Activated T-cell treated with anti-CD3 and anti-CD28 coated beads, Interleukin-2, amount 50 U/mL, for 24 hours (primary cell): ENCODE measurements around the gene RAB3GAP1.
A peak's percentile ranks its signal among the peaks of the same experiment; 100 is the strongest.
"Not testable (repeated sequence)": the region's sequence is repeated elsewhere in the genome, so short reads cannot be mapped to it uniquely, and the experiment has no call there.

Experiments
- DNase-seq: peaks from one replicate; pipeline ENCODE4 v3.0.0-alpha.2; 2020
- H3K27ac Mint-ChIP-seq: 2 replicates; pipeline ENCODE4 v1.8.0; 2020; ENCODE audit warnings: mild to moderate bottlenecking, mixed read lengths
- H3K27me3 Mint-ChIP-seq: 2 replicates; pipeline ENCODE4 v1.8.0; 2020; ENCODE audit warnings: mixed read lengths
- H3K36me3 Mint-ChIP-seq: 2 replicates; pipeline ENCODE4 v1.8.0; 2020; ENCODE audit warnings: low read depth, mixed read lengths
- H3K4me1 Mint-ChIP-seq: 2 replicates; pipeline ENCODE4 v1.8.0; 2020; ENCODE audit warnings: low read depth, mixed read lengths
- H3K4me3 Mint-ChIP-seq: 2 replicates; pipeline ENCODE4 v1.8.0; 2020; ENCODE audit warnings: mild to moderate bottlenecking, moderate library complexity, mixed read lengths
- H3K9me3 Mint-ChIP-seq: 2 replicates; pipeline ENCODE4 v1.8.0; 2020; ENCODE audit warnings: mixed read lengths

RAB3GAP1 gene

GRCh38 chr2:135113322-135113721 lies 61.2 kb downstream of the RAB3GAP1 start:
- H3K27ac Mint-ChIP-seq = no peak overlapping the region
- H3K4me1 Mint-ChIP-seq = peaks cover 2% of the 10 kb centered on the region
- H3K27me3 Mint-ChIP-seq = no peaks in the 10 kb centered on the region
- H3K4me3 Mint-ChIP-seq = no peak overlapping the region
- H3K36me3 Mint-ChIP-seq = peaks cover 57% of the 10 kb centered on the region
- H3K9me3 Mint-ChIP-seq = no peaks in the 10 kb centered on the region
- no peak for DNase-seq

- H3K4me3 Mint-ChIP-seq = no peak overlapping the region
- H3K27ac Mint-ChIP-seq = no peak overlapping the region
- H3K9me3 Mint-ChIP-seq = no peaks in the 10 kb centered on the region
- no peak for DNase-seq
- H3K4me1 Mint-ChIP-seq = peaks cover 2% of the 10 kb centered on the region
- H3K36me3 Mint-ChIP-seq = peaks cover 58% of the 10 kb centered on the region
- no peaks in the 10 kb centered on the region for H3K27me3 Mint-ChIP-seq
These were observed 67.5 kb downstream of the RAB3GAP1 start for GRCh38 chr2:135119582-135119981.

GRCh38 chr2:135121016-135121657 lies 69.0 kb downstream of the RAB3GAP1 start:
- H3K36me3 Mint-ChIP-seq = peaks cover 61% of the 10 kb centered on the region
- H3K9me3 Mint-ChIP-seq = no peaks in the 10 kb centered on the region
- H3K4me1 Mint-ChIP-seq = peaks cover 2% of the 10 kb centered on the region

DNA sequence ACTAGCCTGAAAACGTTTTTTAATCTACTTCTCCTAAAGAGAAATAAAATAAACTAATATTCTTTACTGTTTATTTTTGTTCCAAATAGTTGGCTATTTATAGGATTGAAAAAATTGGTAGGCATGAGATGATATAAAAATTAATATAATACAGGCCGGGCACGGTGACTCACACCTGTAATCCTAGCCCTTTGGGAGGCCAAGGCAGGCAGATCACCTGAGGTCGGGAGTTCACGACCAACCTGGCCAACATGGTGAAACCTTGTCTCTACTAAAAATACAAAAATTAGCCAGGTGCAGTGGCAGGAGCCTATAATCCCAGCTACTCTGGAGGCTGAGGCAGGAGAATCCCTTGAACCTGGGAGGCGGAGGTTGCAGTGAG lies 69.6 kb downstream of the RAB3GAP1 start:
- H3K36me3 Mint-ChIP-seq = peaks cover 65% of the 10 kb centered on the region
- H3K4me3 Mint-ChIP-seq, DNase-seq, H3K27me3 Mint-ChIP-seq, H3K27ac Mint-ChIP-seq, H3K9me3 Mint-ChIP-seq, H3K4me1 Mint-ChIP-seq: not testable (repeated sequence)

More at GRCh38 chr2:135121016-135121657, 69.0 kb downstream of the RAB3GAP1 start:
- no peak for DNase-seq
- no peaks in the 10 kb centered on the region for H3K27me3 Mint-ChIP-seq
- no peak overlapping the region for H3K27ac Mint-ChIP-seq
- H3K4me3 Mint-ChIP-seq = no peak overlapping the region

DNA sequence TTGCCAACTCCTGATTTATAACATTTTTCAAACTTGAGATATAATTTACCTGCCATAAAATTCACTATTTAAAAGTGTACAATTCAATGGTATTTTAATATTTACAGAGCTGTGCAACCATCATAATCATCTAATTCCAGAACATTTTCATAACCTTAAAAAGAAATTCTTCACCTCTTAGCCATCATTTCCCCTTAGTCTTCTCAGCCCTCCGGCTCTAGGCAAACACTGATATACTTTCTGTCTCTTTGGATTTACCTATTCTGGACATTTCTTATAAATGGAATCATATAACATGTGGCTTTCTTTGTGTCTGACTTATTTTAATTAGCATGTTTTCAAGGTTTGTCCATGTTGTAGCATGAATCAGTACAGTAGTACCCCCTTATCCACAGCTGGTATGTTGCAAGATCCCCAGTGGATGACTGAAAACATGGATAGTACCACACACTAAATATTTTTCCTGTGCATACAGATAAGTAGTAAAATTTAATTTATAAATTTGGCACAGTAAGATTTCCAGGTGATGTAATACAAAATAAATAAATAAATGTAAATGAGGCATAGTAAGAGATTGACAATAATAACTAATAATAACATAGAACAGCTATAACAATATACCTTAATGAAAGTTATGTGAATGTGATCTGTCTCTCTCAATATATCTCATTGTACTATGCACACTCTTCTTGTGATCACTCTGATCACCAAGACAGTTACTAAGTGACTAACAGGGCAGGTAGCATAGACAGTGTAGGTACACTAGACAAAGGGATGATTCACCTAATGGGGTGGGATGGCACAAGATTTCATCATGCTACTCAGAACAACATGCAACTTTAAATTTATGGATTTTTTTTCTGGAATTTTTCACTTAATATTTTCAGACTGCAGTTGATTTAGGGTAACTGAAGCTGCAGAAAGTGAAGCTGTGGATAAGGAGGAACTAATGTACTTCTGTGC lies 73.1 kb downstream of the RAB3GAP1 start:
- Mint-ChIP-seq H3K36me3 (peaks cover 73% of the 10 kb centered on the region), H3K4me3 (no peak overlapping the region), H3K4me1 (peaks cover 2% of the 10 kb centered on the region), H3K27ac (peak overlapping the region; percentile 38), H3K27me3 (no peaks in the 10 kb centered on the region), H3K9me3 (no peaks in the 10 kb centered on the region)
- no peak for DNase-seq

GRCh38 chr2:135125940-135126339 lies 73.8 kb downstream of the RAB3GAP1 start:
- no peak overlapping the region for H3K4me3 Mint-ChIP-seq
- no peaks in the 10 kb centered on the region for H3K4me1 Mint-ChIP-seq
- peak overlapping the region; percentile 38 for H3K27ac Mint-ChIP-seq
- DNase-seq = no peak
- H3K9me3 Mint-ChIP-seq = no peaks in the 10 kb centered on the region
- no peaks in the 10 kb centered on the region for H3K27me3 Mint-ChIP-seq
- H3K36me3 Mint-ChIP-seq = peaks cover 72% of the 10 kb centered on the region

- Mint-ChIP-seq H3K4me3 (no peak overlapping the region), H3K27me3 (no peaks in the 10 kb centered on the region), H3K27ac (no peak overlapping the region), H3K9me3 (no peaks in the 10 kb centered on the region), H3K4me1 (peaks cover 8% of the 10 kb centered on the region), H3K36me3 (peaks cover 83% of the 10 kb centered on the region)
- no peak for DNase-seq
These were observed 78.7 kb downstream of the RAB3GAP1 start for GRCh38 chr2:135130751-135131150.

DNA sequence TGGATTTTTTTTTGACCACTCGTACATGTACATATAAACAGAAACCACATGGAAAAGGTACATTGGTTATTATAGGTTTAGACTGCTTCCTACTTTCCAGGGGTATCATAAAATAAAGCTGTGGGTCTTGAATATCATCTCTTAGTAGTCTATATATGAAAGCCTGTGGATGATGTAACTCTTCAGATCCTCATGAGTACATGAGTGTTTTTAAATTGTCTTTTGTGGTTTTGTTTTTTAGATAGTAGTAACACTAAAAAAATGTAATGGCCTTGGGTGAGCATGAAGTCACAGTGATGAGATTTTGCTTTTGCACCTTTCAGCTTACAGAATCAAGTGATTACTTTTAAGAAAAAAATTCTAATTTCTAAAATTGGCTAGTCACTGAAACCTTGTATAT lies 80.2 kb downstream of the RAB3GAP1 start:
- no peaks in the 10 kb centered on the region for H3K27me3 Mint-ChIP-seq
- H3K4me1 Mint-ChIP-seq = peaks cover 8% of the 10 kb centered on the region
- no peak overlapping the region for H3K27ac Mint-ChIP-seq
- no peaks in the 10 kb centered on the region for H3K9me3 Mint-ChIP-seq
- H3K36me3 Mint-ChIP-seq = peaks cover 86% of the 10 kb centered on the region
- DNase-seq = no peak
- H3K4me3 Mint-ChIP-seq = no peak overlapping the region

DNA sequence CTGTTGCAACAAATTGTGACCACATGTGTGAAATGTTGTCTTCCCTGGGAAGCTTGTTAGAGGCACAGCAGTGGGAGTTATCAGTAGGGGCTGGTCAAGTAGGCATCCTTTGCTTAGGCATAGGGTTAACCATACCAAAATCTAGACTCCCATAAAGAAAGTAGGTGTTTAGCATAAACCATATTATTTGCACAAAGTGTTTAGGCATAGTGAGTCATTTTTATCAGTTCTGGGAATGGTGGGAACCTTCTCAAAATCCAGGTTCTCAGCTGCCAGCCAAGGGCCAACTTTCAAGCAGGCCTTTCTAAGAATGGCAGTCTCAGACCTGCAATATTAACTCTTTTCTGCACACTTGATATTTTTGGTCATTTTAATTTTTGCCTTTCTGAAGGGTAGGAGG lies 88.5 kb downstream of the RAB3GAP1 start:
- no peak for DNase-seq
- peaks cover 7% of the 10 kb centered on the region for H3K4me1 Mint-ChIP-seq
- peaks cover 16% of the 10 kb centered on the region for H3K9me3 Mint-ChIP-seq
- H3K4me3 Mint-ChIP-seq = no peak overlapping the region
- peaks cover 94% of the 10 kb centered on the region for H3K36me3 Mint-ChIP-seq
- H3K27me3 Mint-ChIP-seq = no peaks in the 10 kb centered on the region
- no peak overlapping the region for H3K27ac Mint-ChIP-seq

- Mint-ChIP-seq H3K36me3 (peaks cover 85% of the 10 kb centered on the region), H3K27me3 (no peaks in the 10 kb centered on the region), H3K27ac (no peak overlapping the region), H3K4me3 (no peak overlapping the region), H3K9me3 (peaks cover 16% of the 10 kb centered on the region), H3K4me1 (peaks cover 7% of the 10 kb centered on the region)
- no peak for DNase-seq
These were observed 90.2 kb downstream of the RAB3GAP1 start for GRCh38 chr2:135142323-135142722.

DNA sequence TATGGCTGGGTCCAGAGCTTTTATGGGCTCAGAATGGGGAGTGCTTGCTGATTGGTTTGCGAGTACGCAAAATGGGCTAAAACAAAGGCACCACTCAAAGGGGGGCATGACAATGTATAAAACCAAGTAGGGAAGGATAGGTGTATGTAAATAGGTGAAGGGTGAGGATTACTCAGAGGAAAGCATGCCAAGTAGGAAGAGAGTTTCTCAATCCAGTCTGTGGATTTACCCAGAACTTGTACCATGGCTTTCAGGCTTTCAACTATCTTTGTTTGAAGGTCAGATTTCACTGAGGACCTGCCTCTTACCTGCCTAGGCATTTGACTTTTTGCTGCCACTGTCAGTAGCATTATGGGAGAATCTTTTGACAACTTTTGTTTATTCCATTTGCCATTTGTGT lies 92.3 kb downstream of the RAB3GAP1 start:
- no peak for DNase-seq
- no peak overlapping the region for H3K27ac Mint-ChIP-seq
- no peak overlapping the region for H3K4me3 Mint-ChIP-seq
- no peaks in the 10 kb centered on the region for H3K27me3 Mint-ChIP-seq
- peaks cover 73% of the 10 kb centered on the region for H3K36me3 Mint-ChIP-seq
- H3K9me3 Mint-ChIP-seq = peaks cover 16% of the 10 kb centered on the region
- H3K4me1 Mint-ChIP-seq = peaks cover 11% of the 10 kb centered on the region

DNA sequence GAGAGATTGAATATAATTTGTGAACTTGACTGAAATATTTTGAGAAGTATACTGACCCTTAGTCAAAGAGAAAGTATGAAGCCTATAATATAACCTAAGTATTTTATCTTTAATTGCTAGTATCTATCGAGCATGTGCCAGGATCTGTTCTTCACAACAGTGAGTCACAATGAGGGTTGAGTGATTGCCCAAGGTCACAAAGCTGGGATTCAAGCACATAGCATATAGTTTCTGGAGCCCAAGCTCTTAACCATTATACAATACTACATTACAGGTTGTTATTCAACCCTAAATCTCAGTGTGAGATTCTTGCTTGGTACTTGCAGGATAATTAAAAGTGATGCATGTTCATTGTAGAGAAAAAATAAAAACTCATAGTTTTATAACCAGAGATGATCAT lies 97.2 kb downstream of the RAB3GAP1 start:
- no peaks in the 10 kb centered on the region for H3K9me3 Mint-ChIP-seq
- H3K4me3 Mint-ChIP-seq = no peak overlapping the region
- H3K36me3 Mint-ChIP-seq = peaks cover 69% of the 10 kb centered on the region
- no peaks in the 10 kb centered on the region for H3K27me3 Mint-ChIP-seq
- DNase-seq = no peak
- peaks cover 28% of the 10 kb centered on the region for H3K4me1 Mint-ChIP-seq
- H3K27ac Mint-ChIP-seq = no peak overlapping the region

DNA sequence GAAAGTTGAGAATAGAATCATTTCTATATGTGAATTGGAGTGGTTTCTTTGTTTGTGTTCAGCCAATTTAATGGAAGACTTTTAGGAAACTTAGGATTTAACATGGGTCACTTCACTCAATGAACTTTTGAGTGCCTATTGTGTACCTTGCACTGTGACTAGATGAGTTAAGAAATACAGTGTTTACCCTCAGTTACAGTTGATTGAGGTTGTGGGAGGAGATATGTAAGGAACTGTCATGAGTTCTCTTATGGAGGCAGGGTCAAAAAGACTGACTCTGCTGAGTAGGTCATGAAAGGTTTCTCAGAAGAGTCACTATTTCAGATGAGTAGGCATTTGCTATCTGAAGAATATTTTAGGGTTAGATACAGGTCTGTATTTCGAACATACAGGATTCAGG lies 98.6 kb downstream of the RAB3GAP1 start:
- Mint-ChIP-seq H3K4me1 (peaks cover 38% of the 10 kb centered on the region), H3K27ac (peak overlapping the region; percentile 0), H3K9me3 (no peaks in the 10 kb centered on the region), H3K36me3 (peaks cover 72% of the 10 kb centered on the region), H3K4me3 (no peak overlapping the region), H3K27me3 (no peaks in the 10 kb centered on the region)
- no peak for DNase-seq

GRCh38 chr2:135151615-135152014 lies 99.5 kb downstream of the RAB3GAP1 start:
- Mint-ChIP-seq H3K27ac (no peak overlapping the region), H3K27me3 (no peaks in the 10 kb centered on the region), H3K4me3 (no peak overlapping the region), H3K9me3 (no peaks in the 10 kb centered on the region), H3K4me1 (peaks cover 39% of the 10 kb centered on the region), H3K36me3 (peaks cover 75% of the 10 kb centered on the region)
- DNase-seq = no peak

- no peak overlapping the region for H3K27ac Mint-ChIP-seq
- H3K9me3 Mint-ChIP-seq = no peaks in the 10 kb centered on the region
- DNase-seq = no peak
- no peaks in the 10 kb centered on the region for H3K27me3 Mint-ChIP-seq
- H3K36me3 Mint-ChIP-seq = peaks cover 78% of the 10 kb centered on the region
- H3K4me3 Mint-ChIP-seq = no peak overlapping the region
- H3K4me1 Mint-ChIP-seq = peaks cover 42% of the 10 kb centered on the region
These were observed 100.3 kb downstream of the RAB3GAP1 start for GRCh38 chr2:135152361-135152760.
